ENCODE data around the gene KCNIP4. TPM values are rescaled to one million over a fixed set of nuclear protein-coding genes. Genes with fewer than 3 reads are reported as not detected.

KCNIP4 gene
- total and polyA plus RNA-seq, 11 donors = 0.19 TPM; not detected in 10

DNA sequence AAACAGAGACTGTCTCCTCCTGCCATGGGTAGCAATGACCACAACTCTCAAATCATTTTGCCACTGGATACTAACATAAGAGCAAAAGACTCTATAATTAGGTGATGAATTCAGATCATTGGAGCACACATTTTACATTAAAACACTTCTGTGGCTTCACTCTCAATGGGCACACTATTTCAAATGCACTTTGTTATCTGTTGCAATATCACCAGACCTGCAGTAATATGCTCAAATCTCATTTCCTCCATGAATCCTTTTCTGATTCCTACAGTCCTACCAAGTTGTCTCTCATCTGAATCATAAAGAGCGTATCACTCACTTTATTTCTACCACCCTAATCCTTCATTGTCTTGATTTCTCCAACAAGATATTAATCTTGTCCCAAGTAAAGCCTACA, 302.8 kb downstream of the KCNIP4 start:
- Histone ChIP-seq H3K4me1 (no peaks in the 10 kb centered on the region), H3K27me3 (no peaks in the 10 kb centered on the region), H3K36me3 (no peaks in the 10 kb centered on the region), H3K9me3 (no peaks in the 10 kb centered on the region), H3K27ac (no peak overlapping the region), H3K4me3 (no peak overlapping the region)
- 93 to 98% (median 94%) methylated on average over 1 of the region's 1 CpG for WGBS, 4 donors
- TF ChIP-seq POLR2A (IDR thresholded peaks at IDR 0.05) = no peak
- TF ChIP-seq CTCF (IDR thresholded peaks at IDR 0.05) = no peak
- DNase-seq (no peak), ATAC-seq (no peak)
- intact Hi-C loops (cut with DNase I) = no loop called here

DNA sequence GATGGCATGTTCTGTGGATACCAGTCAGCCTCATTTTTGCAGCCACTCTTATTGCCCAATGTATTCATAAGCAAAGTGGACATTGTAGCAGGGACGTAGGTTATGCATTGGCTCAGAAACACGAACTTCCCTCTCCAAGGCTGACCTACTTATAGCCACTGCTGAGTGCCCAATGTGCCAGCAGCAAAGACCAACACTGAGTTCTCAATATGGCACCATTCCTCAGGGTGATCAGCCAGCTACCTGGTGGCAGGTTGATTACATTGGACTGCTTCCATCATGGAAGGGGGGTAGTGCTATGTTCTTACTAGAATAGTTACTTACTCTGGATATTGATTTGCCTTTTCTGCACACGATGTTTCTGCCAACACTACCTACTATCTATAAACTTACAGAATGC, 306.9 kb downstream of the KCNIP4 start:
- WGBS, 4 donors = 73 to 89% (median 80%) methylated on average over 3 of the region's 3 CpGs
- no peak for TF ChIP-seq CTCF (IDR thresholded peaks at IDR 0.05)
- no peak for TF ChIP-seq POLR2A (IDR thresholded peaks at IDR 0.05)
- H3K4me1 ChIP-seq = no peaks in the 10 kb centered on the region
- no peaks in the 10 kb centered on the region for H3K36me3 ChIP-seq
- no peaks in the 10 kb centered on the region for H3K27me3 ChIP-seq
- ATAC-seq (no peak), DNase-seq (no peak)
- no peaks in the 10 kb centered on the region for H3K9me3 ChIP-seq
- intact Hi-C loops (cut with DNase I) = no loop called here
- H3K4me3 ChIP-seq = no peak overlapping the region
- H3K27ac ChIP-seq = no peak overlapping the region

DNA sequence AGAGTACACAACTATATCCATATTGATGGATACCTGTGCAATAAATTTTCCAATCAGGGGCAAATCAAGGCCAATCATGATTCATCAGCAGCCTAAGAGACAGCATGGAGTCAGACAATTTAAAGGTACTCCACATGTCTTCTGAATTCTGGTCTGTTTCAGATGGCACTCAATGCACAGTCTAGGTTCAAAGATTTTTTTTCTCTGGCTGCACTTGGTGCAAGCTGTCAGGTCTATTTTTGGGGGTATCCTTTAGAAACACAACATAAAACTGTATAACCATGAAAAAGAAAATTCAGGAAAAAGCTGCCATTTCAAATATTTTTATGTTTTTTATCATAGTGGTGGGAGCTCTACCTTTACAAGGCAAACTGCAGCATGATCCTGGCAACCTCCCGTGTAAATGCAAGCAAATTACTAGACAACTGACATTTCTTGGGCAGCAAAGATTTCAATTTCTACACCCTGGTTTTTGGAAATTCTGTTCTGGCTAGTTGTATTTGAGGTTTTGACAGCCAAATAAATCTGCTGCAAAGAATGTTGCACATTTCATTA, 310.3 kb downstream of the KCNIP4 start:
- ATAC-seq = no peak

More for the DNA sequence above, 310.3 kb downstream of the KCNIP4 start:
- intact Hi-C loops (cut with DNase I) = no loop called here
- Histone ChIP-seq H3K36me3 (no peaks in the 10 kb centered on the region), H3K4me3 (no peak overlapping the region), H3K9me3 (no peaks in the 10 kb centered on the region), H3K4me1 (no peaks in the 10 kb centered on the region), H3K27ac (no peak overlapping the region), H3K27me3 (no peaks in the 10 kb centered on the region)
- no peak for DNase-seq
- WGBS, 4 donors = 67 to 82% (median 69%) methylated on average over 1 of the region's 1 CpG
- TF ChIP-seq POLR2A (IDR thresholded peaks at IDR 0.05) (no peak), CTCF (IDR thresholded peaks at IDR 0.05) (no peak)

Data from heart left ventricle (tissue), 16 donors.